GM12865 (cell line): Measurements from ENCODE around the gene PEX12.
"Not testable (repeated sequence)": the region's sequence is repeated elsewhere in the genome, so short reads cannot be mapped to it uniquely, and the experiment has no call there.

Experiments used
- DNase-seq: peaks from one replicate; pipeline ENCODE4 v3.0.0; 2010; ENCODE audit warnings: low read depth
- H3K4me3 ChIP-seq: 2 replicates; pipeline ENCODE4 v1.5.1; 2011; ENCODE audit warnings: mild to moderate bottlenecking, low read depth, low read length, control low read depth
- CTCF ChIP-seq: IDR thresholded peaks from 2 replicates; pipeline ENCODE4 v1.5.1; 2011; ENCODE audit warnings: low read length, control low read depth, low read depth, inconsistent platforms; ENCODE audit not compliant: insufficient read depth; ENCODE audit errors: missing control alignments

Gene PEX12

GRCh38 chr17:35540589-35541404, 37.6 kb downstream of the PEX12 start:
- TF ChIP-seq CTCF: no peak
- H3K4me3 ChIP-seq: peak overlapping the region; percentile 79
- DNase-seq: peak; percentile 75

- peak overlapping the region; percentile 79 for H3K4me3 ChIP-seq
- no peak for TF ChIP-seq CTCF
- no peak for DNase-seq
These were observed 38.7 kb downstream of the PEX12 start for GRCh38 chr17:35539659-35540026.

GRCh38 chr17:35537601-35538141, 40.7 kb downstream of the PEX12 start, which contains the start of gene SLFN12L:
Gene SLFN12L, minus strand, starts transcription at chr17:35537678. Its CDS starts 15,314 bp downstream, at chr17:35522364.
- peak; percentile 82 for DNase-seq
- H3K4me3 ChIP-seq: peak within 1 kb of the TSS; percentile 79
- no peak for TF ChIP-seq CTCF

GRCh38 chr17:35536664-35537171, 41.7 kb downstream of the PEX12 start:
- H3K4me3 ChIP-seq: peak overlapping the region; percentile 79
- DNase-seq: peak; percentile 54
- no peak for TF ChIP-seq CTCF

- peak overlapping the region; percentile 79 for H3K4me3 ChIP-seq
- not testable (repeated sequence) for DNase-seq
These were observed 43.0 kb downstream of the PEX12 start for GRCh38 chr17:35535406-35535805.

GRCh38 chr17:35534576-35535093, 43.7 kb downstream of the PEX12 start:
- no peak for DNase-seq
- no peak for TF ChIP-seq CTCF
- H3K4me3 ChIP-seq: peak overlapping the region; percentile 79

- no peak overlapping the region for H3K4me3 ChIP-seq
- DNase-seq: no peak
- TF ChIP-seq CTCF: no peak
These were observed 47.2 kb downstream of the PEX12 start for GRCh38 chr17:35531160-35531559.
